Measurements from ENCODE around the gene RHEB. TPM values are rescaled to one million over a fixed set of nuclear protein-coding genes. Genes with fewer than 3 reads are reported as not detected.

RHEB gene
- total RNA-seq, 1 donor from 2014 or later: 88.5 TPM

GRCh38 chr7:151487228-151487627 is 32.5 kb downstream of the RHEB start:
- Mint-ChIP-seq H3K27me3 (ENCODE audit: low read depth) (no peaks in the 10 kb centered on the region), H3K4me3 (no peak overlapping the region), H3K9me3 (no peaks in the 10 kb centered on the region), H3K36me3 (peaks cover 31% of the 10 kb centered on the region), H3K4me1 (peaks cover 23% of the 10 kb centered on the region), H3K27ac (no peak overlapping the region)
- TF ChIP-seq CTCF (IDR thresholded peaks at IDR 0.05; ENCODE audit: unreplicated experiment): no peak
- DNase-seq (ENCODE audit: low spot score in 2 of 2, unreplicated experiment in 2 of 2): no peak

- TF ChIP-seq CTCF (IDR thresholded peaks at IDR 0.05; ENCODE audit: unreplicated experiment): no peak
- Mint-ChIP-seq H3K4me1 (peaks cover 19% of the 10 kb centered on the region), H3K36me3 (peaks cover 33% of the 10 kb centered on the region), H3K9me3 (no peaks in the 10 kb centered on the region), H3K27ac (no peak overlapping the region), H3K4me3 (no peak overlapping the region), H3K27me3 (ENCODE audit: low read depth) (no peaks in the 10 kb centered on the region)
- DNase-seq (ENCODE audit: low spot score in 2 of 2, unreplicated experiment in 2 of 2): no peak
Observed at GRCh38 chr7:151486074-151486473, 33.6 kb downstream of the RHEB start.

- H3K27me3 Mint-ChIP-seq (ENCODE audit: low read depth): no peaks in the 10 kb centered on the region
- TF ChIP-seq CTCF (IDR thresholded peaks at IDR 0.05; ENCODE audit: unreplicated experiment): no peak
- H3K27ac Mint-ChIP-seq: peak overlapping the region; percentile 35
- no peak overlapping the region for H3K4me3 Mint-ChIP-seq
- peaks cover 12% of the 10 kb centered on the region for H3K4me1 Mint-ChIP-seq
- H3K9me3 Mint-ChIP-seq: no peaks in the 10 kb centered on the region
- H3K36me3 Mint-ChIP-seq: peaks cover 29% of the 10 kb centered on the region
- no peak for DNase-seq (ENCODE audit: low spot score in 2 of 2, unreplicated experiment in 2 of 2)
Observed at GRCh38 chr7:151484971-151485707, 34.6 kb downstream of the RHEB start.

- no peak for TF ChIP-seq CTCF (IDR thresholded peaks at IDR 0.05; ENCODE audit: unreplicated experiment)
- Mint-ChIP-seq H3K4me3 (no peak overlapping the region), H3K4me1 (peaks cover 12% of the 10 kb centered on the region), H3K27ac (peak overlapping the region; percentile 68), H3K36me3 (peaks cover 28% of the 10 kb centered on the region), H3K27me3 (ENCODE audit: low read depth) (no peaks in the 10 kb centered on the region), H3K9me3 (no peaks in the 10 kb centered on the region)
- DNase-seq (ENCODE audit: low spot score in 2 of 2, unreplicated experiment in 2 of 2): no peak
Observed at GRCh38 chr7:151483711-151483983, 36.0 kb downstream of the RHEB start.

GRCh38 chr7:151482883-151483710 is 36.6 kb downstream of the RHEB start:
- no peak for DNase-seq (ENCODE audit: low spot score in 2 of 2, unreplicated experiment in 2 of 2)
- peaks cover 28% of the 10 kb centered on the region for H3K36me3 Mint-ChIP-seq
- no peak for TF ChIP-seq CTCF (IDR thresholded peaks at IDR 0.05; ENCODE audit: unreplicated experiment)
- H3K27me3 Mint-ChIP-seq (ENCODE audit: low read depth): no peaks in the 10 kb centered on the region
- H3K4me1 Mint-ChIP-seq: peaks cover 11% of the 10 kb centered on the region
- H3K27ac Mint-ChIP-seq: peak overlapping the region; percentile 5
- H3K9me3 Mint-ChIP-seq: no peaks in the 10 kb centered on the region
- no peak overlapping the region for H3K4me3 Mint-ChIP-seq

Measured in mesothelial cell of epicardium (in vitro differentiated cells).